HG03039 (cell line): ENCODE measurements around the gene BCAS4.
"Not testable (repeated sequence)": the region's sequence is repeated elsewhere in the genome, so short reads cannot be mapped to it uniquely, and the experiment has no call there.

Source experiments
- ATAC-seq: cut with Tn5 transposase; IDR thresholded peaks from one replicate; pipeline ENCODE4 v1.9.1; 2021; ENCODE audit warnings: mild to moderate bottlenecking, moderate library complexity; ENCODE audit not compliant: unreplicated experiment

BCAS4 gene

GRCh38 chr20:50873585-50873984 lies 78.7 kb downstream of the BCAS4 start:
- no peak for ATAC-seq

GRCh38 chr20:50874111-50874757 lies 79.4 kb downstream of the BCAS4 start:
- no peak for ATAC-seq

GRCh38 chr20:50874758-50875665 lies 80.2 kb downstream of the BCAS4 start:
- ATAC-seq: no peak

GRCh38 chr20:50876063-50876685 lies 81.3 kb downstream of the BCAS4 start:
- no peak for ATAC-seq

GRCh38 chr20:50876816-50877215 lies 82.0 kb downstream of the BCAS4 start:
- ATAC-seq: no peak

- no peak for ATAC-seq
Measured at GRCh38 chr20:50877232-50877743, 82.4 kb downstream of the BCAS4 start.

- no peak for ATAC-seq
Measured at GRCh38 chr20:50879649-50880550, 85.0 kb downstream of the BCAS4 start.

- not testable (repeated sequence) for ATAC-seq
Measured at GRCh38 chr20:50881759-50882424, 87.0 kb downstream of the BCAS4 start.

GRCh38 chr20:50883856-50884255 lies 89.0 kb downstream of the BCAS4 start:
- no peak for ATAC-seq

- no peak for ATAC-seq
Measured at GRCh38 chr20:50885068-50885467, 90.2 kb downstream of the BCAS4 start.

- no peak for ATAC-seq
Measured at GRCh38 chr20:50885781-50886180, 90.9 kb downstream of the BCAS4 start.

GRCh38 chr20:50886184-50886790 lies 91.4 kb downstream of the BCAS4 start:
- ATAC-seq: no peak

- ATAC-seq: no peak
Measured at GRCh38 chr20:50887576-50887975, 92.7 kb downstream of the BCAS4 start.

- no peak for ATAC-seq
Measured at GRCh38 chr20:50891138-50891537, 96.3 kb downstream of the BCAS4 start.

- no peak for ATAC-seq
Measured at GRCh38 chr20:50892394-50892793, 97.5 kb downstream of the BCAS4 start.

- no peak for ATAC-seq
Measured at GRCh38 chr20:50893620-50894019, 98.8 kb downstream of the BCAS4 start.

GRCh38 chr20:50895111-50895830 lies 100.4 kb downstream of the BCAS4 start:
- ATAC-seq: no peak

- no peak for ATAC-seq
Measured at GRCh38 chr20:50898475-50898874, 103.6 kb downstream of the BCAS4 start.

GRCh38 chr20:50900261-50900660 lies 105.4 kb downstream of the BCAS4 start:
- no peak for ATAC-seq
